Right lobe of liver (tissue), 4 donors: ENCODE data around the gene RBM26.

ENCODE experiments used
- CTCF ChIP-seq, 4 donors: fragments of 200-600 bp in 3 of 4; fragments of 450-650 bp in 1 of 4; IDR thresholded peaks; one replicate each; pipeline versions ENCODE4 v1.5.1 to v1.8.0; 2016 to 2022; ENCODE audit warnings: antibody characterized with exemption in 4 of 4, mild to moderate bottlenecking in 2 of 4
- POLR2A ChIP-seq: fragments of 450-650 bp; IDR thresholded peaks from one replicate; pipeline ENCODE4 v1.6.1; 2017; ENCODE audit warnings: antibody characterized with exemption, mild to moderate bottlenecking
- donor health status: DM: no; HTN: no; CAD: no.
- donor health status: DM: no; HTN: no; CAD: no.
- donor health status: DM: no; HTN: yes; CAD: no.

- no peak for TF ChIP-seq CTCF (IDR thresholded peaks at IDR 0.05)
- TF ChIP-seq POLR2A, result no peak
Measured at GRCh38 chr13:79413521-79413920, 7.5 kb upstream of the RBM26 start.
